UCSD-AML1 (cell line): ENCODE measurements around the gene KRT72.

Experiments
- DNase-seq: peaks from one replicate; lab custom pipeline; 2025; ENCODE audit not compliant: unreplicated experiment; lab: John Stamatoyannopoulos, UW

Gene KRT72

GRCh38 chr12:52600941-52601481 lies at the start of gene KRT72:
TSS of gene KRT72 (minus strand) at chr12:52601463. CDS start at chr12:52601452, 11 bp downstream.
- DNase-seq, result no peak

GRCh38 chr12:52650520-52651081 lies 49.3 kb upstream of the KRT72 start:
- DNase-seq, result no peak

GRCh38 chr12:52649066-52649465 lies 47.8 kb upstream of the KRT72 start:
- DNase-seq, result no peak

GRCh38 chr12:52648012-52648550 lies 46.8 kb upstream of the KRT72 start:
- DNase-seq, result no peak

GRCh38 chr12:52647601-52648000 lies 46.3 kb upstream of the KRT72 start:
- DNase-seq, result no peak

DNA sequence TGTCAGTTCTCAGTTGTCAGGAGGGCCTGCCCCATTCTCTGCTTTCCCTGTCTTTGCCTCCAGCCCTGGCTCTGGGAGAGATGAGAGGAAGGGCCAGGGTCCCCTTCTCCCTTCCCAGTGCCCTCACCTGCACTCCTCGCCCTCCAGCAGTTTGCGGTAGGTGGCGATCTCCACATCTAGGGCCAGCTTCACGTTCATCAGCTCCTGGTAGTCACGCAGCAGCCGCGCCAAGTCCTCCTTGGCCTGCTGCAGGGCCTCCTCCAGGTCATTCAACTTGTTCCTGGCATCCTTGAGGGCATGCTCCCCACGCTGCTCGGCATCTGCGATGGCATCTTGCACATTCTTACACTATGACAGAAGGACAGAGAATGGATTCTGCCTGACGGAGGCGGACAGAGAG lies 45.4 kb upstream of the KRT72 start:
- DNase-seq, result no peak

DNA sequence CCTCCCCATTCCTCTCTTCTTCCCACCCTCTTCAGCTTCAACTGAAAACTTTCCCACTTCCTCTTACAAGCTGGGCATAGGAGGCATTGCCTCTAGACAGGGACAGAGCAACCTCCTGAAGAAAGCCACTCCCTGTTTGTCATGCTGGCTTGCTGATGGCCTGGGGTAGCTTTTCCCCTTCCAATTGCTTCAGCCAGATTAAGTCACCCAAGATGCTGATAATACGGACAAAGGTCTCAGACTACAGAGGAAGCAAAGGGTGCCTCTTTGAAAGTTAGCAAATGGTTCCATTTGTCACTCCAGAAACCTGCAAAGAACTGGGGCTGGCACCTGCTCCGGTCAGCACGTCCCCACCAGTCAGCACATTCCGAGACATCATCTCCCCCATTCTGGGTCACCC lies 44.7 kb upstream of the KRT72 start:
- DNase-seq, result no peak

DNA sequence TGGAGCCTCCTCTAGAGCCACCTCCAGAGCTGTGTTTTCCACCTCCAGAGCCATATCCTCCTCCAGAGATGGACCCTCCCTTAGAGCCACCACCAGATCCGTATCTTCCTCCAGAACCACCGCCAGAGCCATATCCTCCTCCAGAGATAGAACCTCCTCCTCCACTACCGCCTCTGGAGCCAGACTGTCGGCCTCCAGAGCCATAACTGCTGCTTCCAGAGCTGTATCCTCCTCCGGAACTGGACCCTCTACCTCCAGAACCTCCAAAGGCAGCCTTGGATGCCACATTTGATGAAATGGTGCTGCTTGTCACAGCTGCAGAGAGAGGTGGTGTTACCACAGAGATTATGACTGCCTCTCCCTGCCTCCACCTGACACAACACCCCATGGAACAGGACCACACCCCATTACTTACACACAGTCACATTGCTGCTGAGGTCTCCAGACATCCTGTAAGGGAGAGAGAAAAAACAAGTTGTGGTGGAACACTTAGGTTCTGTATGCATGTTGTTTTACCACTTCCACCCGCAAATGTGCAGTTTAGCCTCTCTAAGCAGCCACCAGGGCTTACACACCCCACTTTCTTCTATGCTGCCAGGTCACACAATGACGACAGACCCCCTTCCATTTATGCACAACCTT lies 44.0 kb upstream of the KRT72 start:
- DNase-seq, result no peak

GRCh38 chr12:52644078-52644415 lies 42.8 kb upstream of the KRT72 start:
- no peak for DNase-seq

DNA sequence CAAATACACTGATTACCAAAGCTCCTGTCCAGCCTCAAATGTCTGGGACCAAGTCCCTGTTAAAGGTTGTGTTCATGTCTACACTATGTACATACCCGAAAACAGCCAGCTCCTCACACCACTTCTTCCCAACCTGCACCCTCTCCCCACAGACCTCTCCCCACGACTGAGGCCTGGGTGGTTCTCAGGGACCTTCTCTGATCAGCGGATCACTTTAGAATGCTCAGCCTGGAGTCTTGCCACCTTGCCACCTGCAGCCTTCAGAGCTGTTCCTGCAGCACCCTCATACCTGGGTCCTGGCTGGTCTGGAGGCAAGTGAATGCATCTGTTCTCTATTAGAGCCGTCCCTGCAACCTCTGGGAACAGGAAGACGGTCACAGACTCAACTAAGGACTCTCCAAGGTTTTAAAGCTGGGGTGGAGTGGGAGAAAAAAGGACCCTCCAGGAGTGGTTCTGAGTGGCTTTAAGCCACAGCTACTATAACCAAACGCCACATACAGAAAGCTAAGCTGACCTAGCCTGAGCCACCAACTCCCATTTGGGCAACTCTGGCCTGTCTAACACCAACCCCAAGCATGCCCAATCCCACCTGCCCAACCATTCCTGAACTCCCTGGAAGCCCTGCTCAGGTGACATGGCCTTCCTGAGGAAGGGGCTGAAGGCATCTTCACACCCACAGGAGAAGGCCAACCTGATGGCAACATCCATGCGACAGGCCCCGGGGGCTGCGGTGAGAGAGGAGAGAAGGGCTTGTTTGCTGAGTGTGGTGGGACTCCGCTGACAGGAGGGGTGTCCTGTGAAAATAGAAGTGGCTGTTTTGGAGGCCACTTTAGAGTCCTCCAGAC lies 42.2 kb upstream of the KRT72 start:
- DNase-seq, result no peak

DNA sequence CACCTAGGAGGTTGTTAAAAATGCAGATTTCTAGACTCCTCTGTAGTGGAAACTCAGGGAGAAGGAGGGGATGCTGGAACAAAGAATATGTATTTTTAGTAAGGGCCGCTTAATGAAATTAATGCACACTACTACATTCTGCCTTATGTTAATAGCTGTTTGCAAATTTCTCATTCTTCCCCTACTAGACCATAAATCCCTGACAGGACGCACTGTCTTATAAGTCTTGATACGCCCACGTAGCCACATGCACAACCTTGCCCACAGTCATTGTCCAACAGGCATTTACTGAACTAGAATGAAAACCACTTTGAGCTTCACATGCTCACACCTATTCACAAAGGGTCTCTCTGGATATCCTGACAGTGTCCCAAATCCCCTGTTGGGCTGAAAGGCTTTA lies 40.2 kb upstream of the KRT72 start:
- DNase-seq, result no peak

DNA sequence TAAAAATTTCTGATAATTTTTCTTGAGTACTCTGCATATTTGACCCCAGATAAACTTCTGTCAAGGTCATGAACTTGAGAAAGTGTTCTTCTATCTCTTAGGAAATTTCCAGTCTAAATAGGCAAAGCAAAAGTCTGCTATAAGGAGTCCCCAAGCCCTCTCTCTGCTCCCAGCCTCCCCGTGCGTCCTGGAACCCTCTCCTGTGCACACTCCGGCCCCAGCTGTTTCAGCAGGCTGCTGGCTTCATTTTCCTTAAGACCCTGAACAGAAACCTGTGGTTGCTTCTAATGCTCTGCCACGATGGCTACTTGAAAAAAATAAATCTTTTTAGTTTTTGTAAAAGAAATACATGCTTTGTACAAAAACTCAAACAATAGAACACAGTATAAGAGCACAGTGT lies 36.0 kb upstream of the KRT72 start:
- no peak for DNase-seq

GRCh38 chr12:52636592-52637258 lies 35.5 kb upstream of the KRT72 start:
- DNase-seq, result no peak

DNA sequence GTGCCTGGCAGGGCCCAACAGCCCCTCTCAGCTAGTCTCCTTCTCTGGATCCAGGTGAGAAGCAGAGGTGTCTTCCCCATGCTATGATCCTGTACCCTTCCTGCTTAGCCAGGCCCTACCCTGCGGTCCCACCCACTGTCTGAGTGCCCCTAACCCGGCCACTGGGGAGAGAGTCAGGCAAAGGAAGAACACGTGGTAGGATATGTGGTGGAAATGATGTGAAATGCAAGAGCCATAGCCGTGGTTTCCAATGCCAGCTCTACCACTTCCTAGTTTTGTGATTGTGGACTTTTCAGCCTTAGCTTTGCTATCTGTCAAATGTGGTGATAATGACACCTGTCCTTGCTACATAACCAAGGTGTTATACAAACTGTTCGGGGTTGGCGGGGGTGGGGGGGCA lies 34.9 kb upstream of the KRT72 start:
- DNase-seq, result no peak

DNA sequence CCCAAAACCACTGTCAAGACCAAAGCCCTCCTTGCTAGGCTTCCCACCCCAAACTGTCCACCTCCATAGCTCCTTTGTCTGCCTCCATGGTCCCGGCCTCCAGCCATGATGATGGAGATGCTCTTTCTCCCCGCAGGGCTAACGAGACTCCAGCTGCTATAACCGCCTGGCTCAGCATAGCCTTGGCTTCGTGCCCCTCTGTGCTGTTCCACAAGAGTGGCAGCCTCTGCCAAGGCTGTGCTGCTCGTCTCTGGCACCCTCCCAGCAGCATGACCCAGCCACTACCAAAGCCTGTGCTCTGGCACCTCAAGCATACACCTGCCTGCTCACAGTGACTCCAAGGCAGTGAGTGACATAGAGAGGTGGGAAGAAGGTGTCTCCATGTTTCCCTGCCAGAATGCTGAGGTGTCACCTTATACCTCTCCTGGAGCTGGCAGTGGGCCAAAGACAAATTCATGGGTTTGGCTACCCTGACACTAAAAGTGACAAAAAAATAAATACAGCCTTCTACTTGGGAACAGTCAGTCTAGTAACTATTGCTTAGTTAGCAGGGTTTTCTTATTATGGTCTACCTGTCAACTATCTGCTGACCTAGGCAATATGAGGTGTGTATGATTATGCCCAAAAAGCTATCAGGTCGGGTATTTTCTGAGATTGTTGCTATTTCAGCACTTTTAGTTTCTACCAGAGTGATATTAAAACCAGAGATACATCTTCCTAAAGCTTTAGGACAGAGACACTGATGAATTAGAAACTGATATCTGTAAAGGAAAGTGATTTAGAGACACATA lies 33.2 kb upstream of the KRT72 start:
- no peak for DNase-seq

- peak; percentile 57 for DNase-seq
Measured at GRCh38 chr12:52633383-52633782, 32.1 kb upstream of the KRT72 start.

- DNase-seq, result no peak
Measured at GRCh38 chr12:52632656-52633055, 31.4 kb upstream of the KRT72 start.

GRCh38 chr12:52631676-52632459 lies 30.6 kb upstream of the KRT72 start:
- no peak for DNase-seq

DNA sequence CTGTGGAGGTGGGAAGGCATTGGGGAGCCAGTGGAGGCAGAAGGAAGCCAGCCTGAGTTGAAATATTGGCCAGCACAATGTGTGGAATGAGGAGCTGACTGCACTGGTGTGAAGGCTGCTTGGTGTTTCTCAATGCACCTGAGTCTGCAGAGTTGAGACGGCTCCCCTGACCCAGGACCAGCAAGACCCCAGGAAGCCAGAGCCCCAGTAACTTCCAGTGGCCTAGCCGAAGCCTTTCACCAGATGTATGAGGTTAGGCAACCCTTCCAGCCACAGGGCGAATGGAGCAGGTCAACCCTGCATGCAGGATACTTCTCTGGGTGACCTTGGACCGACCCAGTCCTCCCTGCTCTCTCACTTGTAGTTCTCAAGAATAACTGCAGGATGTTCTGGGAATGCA lies 30.0 kb upstream of the KRT72 start:
- no peak for DNase-seq
